H1 (cell line): ENCODE results near the gene ME3. TPM values are rescaled to one million over a fixed set of nuclear protein-coding genes. Genes with fewer than 3 reads are reported as not detected.

Experiments
- CTCF ChIA-PET: fragments of 300-600 bp; sonication (Branson Sonifier 250); formaldehyde crosslinking; loops from one replicate; lab custom pipeline; 2021; ENCODE audit not compliant: partially characterized antibody; lab: Charles Lee
- POLR2A ChIA-PET: fragments of 300-600 bp; sonication (Branson Sonifier 250); formaldehyde crosslinking; loops from one replicate; lab custom pipeline; 2021; ENCODE audit warnings: inconsistent platforms; ENCODE audit not compliant: partially characterized antibody; lab: Charles Lee
- DNase-seq, 2 experiments: peaks; one replicate each; pipeline versions ENCODE4 v3.0.0 to v3.0.0-alpha.2; 2010 to 2022; ENCODE audit warnings: low spot score in 2 of 2, low read depth in 1 of 2, mixed read lengths in 1 of 2
- FAIRE-seq: peaks from 2 replicates; lab custom pipeline; 2011; peaks lifted over from hg19 to GRCh38; lab: Jason Lieb, UNC
- H2AFZ ChIP-seq: 2 replicates; pipeline ENCODE4 v1.8.1; 2012; ENCODE audit warnings: low read length, inconsistent platforms
- H2AK5ac ChIP-seq: 2 replicates; pipeline ENCODE4 v1.6.1; 2013; ENCODE audit warnings: low read depth, low read length
- H2BK120ac ChIP-seq: replicated peaks from 2 replicates; pipeline ENCODE3; 2013; ENCODE audit warnings: low read depth, low read length, inconsistent platforms
- H2BK12ac ChIP-seq: 2 replicates; pipeline ENCODE4 v1.6.1; 2013; ENCODE audit warnings: low read depth, low read length
- H2BK15ac ChIP-seq: 2 replicates; pipeline ENCODE4 v1.6.1; 2013; ENCODE audit warnings: low read length
- H2BK20ac ChIP-seq: 2 replicates; pipeline ENCODE4 v1.6.1; 2013; ENCODE audit warnings: low read length
- H2BK5ac ChIP-seq: 2 replicates; pipeline ENCODE4 v1.6.1; 2013; ENCODE audit warnings: low read depth, low read length
- H3K14ac ChIP-seq: 2 replicates; pipeline ENCODE4 v1.6.1; 2013; ENCODE audit warnings: inconsistent platforms; ENCODE audit not compliant: insufficient read length
- H3K18ac ChIP-seq: 2 replicates; pipeline ENCODE4 v1.6.1; 2013; ENCODE audit warnings: low read length; ENCODE audit errors: extremely low read depth
- H3K23ac ChIP-seq: 2 replicates; pipeline ENCODE4 v1.6.1; 2013; ENCODE audit warnings: inconsistent platforms; ENCODE audit not compliant: insufficient read length
- H3K23me2 ChIP-seq: 2 replicates; pipeline ENCODE4 v1.6.1; 2013; ENCODE audit warnings: low read depth, low read length
- H3K27ac ChIP-seq: 2 replicates; pipeline ENCODE4 v1.6.1; 2011; ENCODE audit warnings: low read depth, low read length, inconsistent platforms
- H3K27me3 ChIP-seq, 4 experiments: replicated peaks in 1 of 4; 1 replicate in 1 of 4; 2 replicates in 3 of 4; pipeline versions ENCODE4 v1.6.1 to v1.8.1; 2011 to 2013; ENCODE audit warnings: low read length in 3 of 4, mild to moderate bottlenecking in 3 of 4, inconsistent platforms in 2 of 4, mixed read lengths in 2 of 4, moderate library complexity in 1 of 4; ENCODE audit not compliant: control insufficient read depth in 3 of 4, insufficient read depth in 3 of 4; ENCODE audit errors: extremely low read depth in 1 of 4
- H3K36me3 ChIP-seq, 4 experiments: 2 replicates each; pipeline versions ENCODE4 v1.6.1 to v1.8.1; 2011 to 2013; ENCODE audit warnings: mild to moderate bottlenecking in 4 of 4, low read length in 3 of 4, moderate library complexity in 2 of 4, control low read depth in 1 of 4, inconsistent platforms in 1 of 4; ENCODE audit not compliant: insufficient read depth in 4 of 4, control insufficient read depth in 2 of 4
- H3K4ac ChIP-seq: replicated peaks from 2 replicates; pipeline ENCODE3; 2013; ENCODE audit warnings: low read length, low read depth, mixed read lengths, inconsistent platforms; ENCODE audit not compliant: insufficient read length
- H3K4me1 ChIP-seq, 4 experiments: replicated peaks in 1 of 4; 1 replicate in 1 of 4; 2 replicates in 3 of 4; pipeline versions ENCODE4 v1.6.1 to v1.8.1; 2011 to 2013; ENCODE audit warnings: low read length in 3 of 4, inconsistent platforms in 2 of 4, mixed read lengths in 1 of 4; ENCODE audit not compliant: insufficient read depth in 4 of 4, control insufficient read depth in 3 of 4
- H3K4me2 ChIP-seq, 2 experiments: 2 replicates each; pipeline versions ENCODE4 v1.6.1 to v1.8.1; 2011 to 2013; ENCODE audit warnings: low read depth in 2 of 2, low read length in 2 of 2, control low read depth in 1 of 2, inconsistent platforms in 1 of 2, mild to moderate bottlenecking in 1 of 2; ENCODE audit not compliant: insufficient read depth in 1 of 2
- H3K4me3 ChIP-seq, 4 experiments: fragments of 200-600, 300-600 bp in 1 of 4; sonication (generic), shearing (Covaris generic), sonication (Bioruptor Twin) in 1 of 4; 2 replicates each; pipeline versions ENCODE4 v1.5.1 to v1.8.1; 2011 to 2016; ENCODE audit warnings: low read length in 4 of 4, low read depth in 3 of 4, control low read depth in 2 of 4, inconsistent platforms in 2 of 4, mild to moderate bottlenecking in 2 of 4, mixed read lengths in 1 of 4, moderate library complexity in 1 of 4; ENCODE audit not compliant: insufficient read depth in 2 of 4; ENCODE audit errors: extremely low read depth in 1 of 4
- H3K56ac ChIP-seq: replicated peaks from 2 replicates; pipeline ENCODE3; 2013; ENCODE audit warnings: low read depth, mild to moderate bottlenecking, mixed read lengths, low read length, inconsistent platforms; ENCODE audit not compliant: insufficient read length
- H3K79me1 ChIP-seq: 2 replicates; pipeline ENCODE4 v1.6.1; 2013; ENCODE audit warnings: low read depth, low read length, control low read depth
- H3K79me2 ChIP-seq, 2 experiments: 2 replicates each; pipeline versions ENCODE4 v1.6.1 to v1.8.1; 2012 to 2013; ENCODE audit warnings: low read length in 2 of 2, mild to moderate bottlenecking in 2 of 2, inconsistent platforms in 1 of 2; ENCODE audit not compliant: insufficient read depth in 2 of 2, control insufficient read depth in 1 of 2
- H3K9ac ChIP-seq, 4 experiments: replicated peaks in 1 of 4; 1 replicate in 1 of 4; 2 replicates in 3 of 4; pipeline versions ENCODE4 v1.6.1 to v1.8.1; 2011 to 2013; ENCODE audit warnings: low read depth in 3 of 4, low read length in 3 of 4, control low read depth in 2 of 4, mild to moderate bottlenecking in 2 of 4, moderate library complexity in 2 of 4, inconsistent platforms in 1 of 4; ENCODE audit errors: extremely low read depth in 1 of 4
- H3K9me3 ChIP-seq, 2 experiments: 2 replicates each; pipeline versions ENCODE4 v1.6.1 to v1.8.1; 2012 to 2013; ENCODE audit warnings: mild to moderate bottlenecking in 2 of 2, moderate library complexity in 2 of 2, control low read depth in 1 of 2, inconsistent platforms in 1 of 2, low read depth in 1 of 2, low read length in 1 of 2, mixed read lengths in 1 of 2; ENCODE audit not compliant: insufficient read depth in 2 of 2
- H4K20me1 ChIP-seq, 2 experiments: replicated peaks in 1 of 2; 2 replicates each; pipeline versions ENCODE3 to v1.8.1; 2011 to 2013; ENCODE audit warnings: inconsistent platforms in 2 of 2, low read length in 2 of 2, mild to moderate bottlenecking in 1 of 2; ENCODE audit not compliant: insufficient read depth in 2 of 2, control insufficient read depth in 1 of 2
- H4K5ac ChIP-seq: 2 replicates; pipeline ENCODE4 v1.6.1; 2013; ENCODE audit warnings: low read length, low read depth, mixed read lengths, inconsistent platforms; ENCODE audit not compliant: insufficient read length
- H4K8ac ChIP-seq: 2 replicates; pipeline ENCODE4 v1.8.0; 2013; ENCODE audit warnings: mild to moderate bottlenecking, moderate library complexity, low read length, inconsistent platforms; ENCODE audit not compliant: insufficient read depth; ENCODE audit errors: extremely low read depth
- H4K91ac ChIP-seq: replicated peaks from 2 replicates; pipeline ENCODE3; 2013; ENCODE audit warnings: low read length, mixed read lengths, inconsistent platforms; ENCODE audit not compliant: insufficient read length
- CBX8 ChIP-seq: fragments of 300-800, 300-1000 bp; sonication (generic); IDR thresholded peaks from 2 replicates; pipeline ENCODE4 v1.7.1; 2016; ENCODE audit warnings: low read depth, low read length, borderline replicate concordance
- EZH2 ChIP-seq: fragments of 200-600 bp; sonication (generic); IDR thresholded peaks from 2 replicates; pipeline ENCODE4 v1.7.1; 2012; ENCODE audit warnings: low read depth, mild to moderate bottlenecking, moderate library complexity, low read length, inconsistent platforms; ENCODE audit not compliant: severe bottlenecking
- FOSL1 ChIP-seq: IDR thresholded peaks from 2 replicates; pipeline ENCODE4 v1.6.1; 2011; ENCODE audit warnings: mild to moderate bottlenecking, low read depth, low read length, moderate library complexity; ENCODE audit not compliant: insufficient read depth
- MAFK ChIP-seq: IDR thresholded peaks from 2 replicates; pipeline ENCODE4 v1.6.1; 2012; ENCODE audit warnings: low read depth, mild to moderate bottlenecking, improper control_type of control experiment, low read length
- NANOG ChIP-seq: IDR thresholded peaks from 2 replicates; pipeline ENCODE4 v1.6.1; 2011; ENCODE audit warnings: low read length, low read depth, mild to moderate bottlenecking, inconsistent platforms; ENCODE audit not compliant: insufficient read depth, poor library complexity, severe bottlenecking
- NRF1 ChIP-seq: IDR thresholded peaks from 2 replicates; pipeline ENCODE4 v1.6.1; 2011; ENCODE audit warnings: mild to moderate bottlenecking, low read depth, low read length, improper control_type of control experiment
- PHF8 ChIP-seq: fragments of 200-600 bp; sonication (generic); conservative IDR thresholded peaks from 2 replicates; pipeline ENCODE4 v1.7.1; 2012; ENCODE audit warnings: low read depth, mild to moderate bottlenecking, inconsistent platforms, low read length, moderate library complexity
- POLR2AphosphoS5 ChIP-seq: IDR thresholded peaks from 2 replicates; pipeline ENCODE4 v1.6.1; 2011; ENCODE audit warnings: low read depth, low read length
- RBBP5 ChIP-seq: IDR thresholded peaks from 2 replicates; pipeline ENCODE4 v1.7.1; 2012; ENCODE audit warnings: low read depth, mild to moderate bottlenecking, inconsistent platforms, low read length, moderate library complexity, borderline replicate concordance
- RFX5 ChIP-seq: IDR thresholded peaks from 2 replicates; pipeline ENCODE4 v1.6.1; 2011; ENCODE audit warnings: low read depth, low read length, improper control_type of control experiment, borderline replicate concordance
- SAP30 ChIP-seq: fragments of 300-600 bp; sonication (generic); IDR thresholded peaks from 2 replicates; pipeline ENCODE4 v1.7.1; 2012; ENCODE audit warnings: low read length, moderate library complexity, mild to moderate bottlenecking, inconsistent platforms; ENCODE audit not compliant: insufficient read depth, insufficient replicate concordance
- SP2 ChIP-seq: IDR thresholded peaks from 2 replicates; pipeline ENCODE4 v1.6.1; 2012; ENCODE audit warnings: mild to moderate bottlenecking, low read length, inconsistent platforms
- SP4 ChIP-seq: IDR thresholded peaks from 2 replicates; pipeline ENCODE4 v1.6.1; 2012; ENCODE audit warnings: low read length, inconsistent platforms
- TAF7 ChIP-seq: optimal IDR thresholded peaks from 2 replicates; pipeline ENCODE3; 2011; ENCODE audit warnings: low read depth, mild to moderate bottlenecking, inconsistent platforms, low read length, moderate library complexity, borderline replicate concordance
- WGBS, 2 experiments: shearing (Covaris generic) in 1 of 2; methylation state at CpG; one replicate each; pipeline versions ENCODE4 v1.1.6 to v1.1.7; 2013 to 2015; ENCODE audit warnings: low lambda C conversion rate in 2 of 2, mixed read lengths in 2 of 2, inconsistent platforms in 1 of 2, low coverage in 1 of 2, missing lambda C conversion rate in 1 of 2; ENCODE audit not compliant: insufficient replicate concordance in 2 of 2, insufficient coverage in 1 of 2, insufficient read length in 1 of 2; ENCODE audit errors: extremely low coverage in 1 of 2, missing lambda C conversion rate in 1 of 2; 5-methylcytosine and 5-hydroxymethylcytosine counted together
- polyA plus RNA-seq, 7 experiments: library from polyadenylated mRNA; depleted of rRNA in 3 of 7; stranded (reverse) in 5 of 7; unstranded in 2 of 7; fragments of >200 nt in 5 of 7; fragments of 200-250 nt in 2 of 7; gene quantifications; 1 replicate in 5 of 7; 2 replicates in 1 of 7; 4 replicates in 1 of 7; pipeline versions ENCODE4 v1.2.1 to v1.2.3, GENCODE V29; 2011 to 2013; ENCODE audit warnings: missing spikeins in 2 of 7, mixed read lengths in 2 of 7
- total RNA-seq: library from RNA; stranded (reverse); fragmentation: NEBNext Ultra II Directional; extraction: Animal tissue kit (Norgen Biotek cat#: 25700); gene quantifications from 2 replicates; pipeline ENCODE4 v1.2.1, GENCODE V29; 2021

The ME3 gene
- total and polyA plus RNA-seq, 2 of the 8 experiments (the other 6 are each of a cell fraction or from before 2014, with no cell fraction given): 1.5 to 2.8 TPM

GRCh38 chr11:86686531-86686930, 14.1 kb upstream of the ME3 start:
- Histone ChIP-seq H2AK5ac (no peak overlapping the region), H3K79me2 (no peaks in the 10 kb centered on the region), H3K79me1 (no peaks in the 10 kb centered on the region), H2AFZ (no peak overlapping the region), H3K4me1 (no peaks in the 10 kb centered on the region), H3K23me2 (no peaks in the 10 kb centered on the region), H3K27me3 (no peaks in the 10 kb centered on the region), H3K4me2 (no peak overlapping the region), H3K18ac (no peak overlapping the region), H2BK12ac (no peak overlapping the region), H4K91ac (no peak overlapping the region), H2BK15ac (no peak overlapping the region), H3K56ac (no peak overlapping the region), H3K14ac (no peak overlapping the region), H2BK120ac (no peak overlapping the region), H3K4me3 (no peak overlapping the region), H3K9me3 (no peaks in the 10 kb centered on the region), H2BK20ac (no peak overlapping the region), H3K9ac (no peak overlapping the region), H2BK5ac (no peak overlapping the region), H4K8ac (no peak overlapping the region), H4K5ac (no peak overlapping the region), H4K20me1 (no peaks in the 10 kb centered on the region), H3K4ac (no peak overlapping the region), H3K23ac (no peak overlapping the region), H3K27ac (no peak overlapping the region), H3K36me3 (no peaks in the 10 kb centered on the region)
- CTCF ChIA-PET: interaction anchor here (2.1 kb wide), 1 partner anchor 10 kb away, joined by 7 read pairs; no protein-coding TSS in a partner anchor
- DNase-seq (no peak), FAIRE-seq (no peak)
- WGBS, 2 experiments: 100% methylated on average over 1 of the region's 1 CpG; no CpG with 5 or more reads in 1 of the 2 experiments
- POLR2A ChIA-PET: no interaction called here
- TF ChIP-seq POLR2AphosphoS5 (no peak), NANOG (no peak), MAFK (no peak), CBX8 (no peak), RFX5 (no peak), SP2 (no peak), PHF8 (no peak), NRF1 (no peak), TAF7 (no peak), EZH2 (no peak), SP4 (no peak), SAP30 (no peak), FOSL1 (no peak), RBBP5 (no peak)
